AG09319 (cell line): ENCODE data around the gene TRAF4.

Experiments
- DNase-seq: peaks from one replicate; pipeline ENCODE4 v3.0.0-alpha.2; 2010; ENCODE audit warnings: low read depth; ENCODE audit errors: extremely low read depth
- CTCF ChIP-seq: IDR thresholded peaks from 2 replicates; pipeline ENCODE4 v1.5.1; 2011; ENCODE audit warnings: low read depth, mild to moderate bottlenecking, inconsistent platforms, low read length, moderate library complexity

Gene TRAF4

GRCh38 chr17:28710861-28711722 is 32.7 kb upstream of the TRAF4 start:
- peak; percentile 75 for DNase-seq
- TF ChIP-seq CTCF: no peak

- TF ChIP-seq CTCF: no peak
- no peak for DNase-seq
These were observed 32.1 kb upstream of the TRAF4 start, which contains the start of gene PROCA1 for GRCh38 chr17:28711723-28712031. Gene PROCA1, minus strand, starts transcription at chr17:28711888. Its CDS starts 228 bp downstream, at chr17:28711660.

GRCh38 chr17:28712032-28712704 is 31.6 kb upstream of the TRAF4 start:
- no peak for TF ChIP-seq CTCF
- DNase-seq: no peak

DNA sequence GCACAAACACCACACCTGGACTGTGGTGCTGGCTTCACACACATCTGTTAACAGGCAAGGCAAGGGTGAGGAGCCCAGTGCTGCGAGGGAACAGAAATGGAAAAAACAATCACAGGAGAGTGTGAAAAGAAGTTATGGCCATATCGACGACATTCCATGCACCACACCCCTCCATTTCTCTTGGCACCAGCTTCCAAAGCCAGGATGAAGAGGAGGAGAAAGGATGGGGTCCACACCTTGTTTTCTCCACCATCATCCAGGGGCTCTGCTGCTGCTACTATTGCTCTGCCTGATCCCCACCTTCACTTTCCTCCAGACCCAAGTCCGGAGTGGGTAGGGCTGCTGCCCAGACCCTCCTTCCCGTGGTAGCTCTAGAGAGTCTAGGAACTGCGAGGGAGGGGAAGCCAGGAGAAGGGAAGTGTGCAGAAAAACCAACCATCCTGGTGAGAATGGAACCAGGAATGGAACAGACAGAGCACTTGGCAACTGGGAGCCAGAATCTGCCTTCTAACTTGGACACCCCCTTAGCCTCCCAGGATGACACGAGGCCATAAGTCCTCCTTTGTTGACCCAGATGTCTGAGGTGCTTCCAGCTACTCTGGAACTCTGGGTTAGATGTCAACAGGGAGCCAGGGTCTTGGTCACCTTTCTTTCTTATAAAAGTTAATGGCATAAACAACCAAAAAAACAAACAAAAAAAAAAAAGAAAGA is 31.0 kb upstream of the TRAF4 start:
- no peak for TF ChIP-seq CTCF
- DNase-seq: no peak

DNA sequence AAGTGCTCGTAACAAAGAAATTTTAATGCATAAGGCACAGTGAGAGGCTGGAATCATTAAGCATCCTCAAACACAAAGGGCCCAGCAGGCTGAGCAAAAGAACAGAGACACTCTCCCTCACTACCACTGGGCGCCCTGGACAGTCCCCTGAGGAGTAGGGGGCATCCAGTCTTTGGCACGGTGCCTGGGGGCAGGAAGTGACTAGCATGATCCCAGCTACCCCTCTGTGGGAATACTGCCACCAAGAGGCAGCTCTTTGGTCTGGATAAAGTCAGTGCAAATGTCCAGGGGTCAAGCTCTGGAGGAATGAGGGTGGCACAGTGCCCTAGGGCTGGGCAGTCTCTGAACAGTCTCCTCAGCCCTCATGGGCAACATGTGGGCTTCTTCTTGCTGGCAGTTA is 29.5 kb upstream of the TRAF4 start:
- no peak for TF ChIP-seq CTCF
- no peak for DNase-seq

- DNase-seq: no peak
- no peak for TF ChIP-seq CTCF
These were observed 28.6 kb upstream of the TRAF4 start for GRCh38 chr17:28715217-28715616.
